ENCODE measurements around the gene PARD3. TPM values are rescaled to one million over a fixed set of nuclear protein-coding genes. Genes with fewer than 3 reads are reported as not detected.

Gene PARD3
- total RNA-seq, 1 donor from 2014 or later, result 0.11 TPM

- ChIA-PET POLR2A (no interaction called here), CTCF (no interaction called here)
- Mint-ChIP-seq H3K4me1 (no peaks in the 10 kb centered on the region), H3K27ac (no peak overlapping the region), H3K9me3 (no peaks in the 10 kb centered on the region), H3K27me3 (no peaks in the 10 kb centered on the region), H3K4me3 (no peak overlapping the region), H3K36me3 (ENCODE audit: low read depth) (no peaks in the 10 kb centered on the region)
- no peak for TF ChIP-seq CTCF (IDR thresholded peaks at IDR 0.05)
- intact Hi-C loops (cut with micrococcal nuclease), result no loop called here
- no peak for ATAC-seq (ENCODE audit: low read depth)
- DNase-seq, result no peak
Observed at GRCh38 chr10:34205452-34205851, 609.6 kb downstream of the PARD3 start.

GRCh38 chr10:34203966-34204630 lies 611.0 kb downstream of the PARD3 start:
- Mint-ChIP-seq H3K36me3 (ENCODE audit: low read depth) (no peaks in the 10 kb centered on the region), H3K4me3 (no peak overlapping the region), H3K27me3 (no peaks in the 10 kb centered on the region), H3K9me3 (no peaks in the 10 kb centered on the region), H3K4me1 (no peaks in the 10 kb centered on the region), H3K27ac (no peak overlapping the region)
- ATAC-seq (ENCODE audit: low read depth) (no peak), DNase-seq (no peak)
- intact Hi-C loops (cut with micrococcal nuclease), result no loop called here
- ChIA-PET POLR2A (no interaction called here), CTCF (no interaction called here)
- no peak for TF ChIP-seq CTCF (IDR thresholded peaks at IDR 0.05)

- CTCF ChIA-PET, result no interaction called here
- intact Hi-C loops (cut with micrococcal nuclease), result no loop called here
- ATAC-seq (ENCODE audit: low read depth), result no peak
Observed at GRCh38 chr10:34200355-34200901, 614.7 kb downstream of the PARD3 start.

GRCh38 chr10:34198953-34199352 lies 616.1 kb downstream of the PARD3 start:
- Mint-ChIP-seq H3K4me1 (no peaks in the 10 kb centered on the region), H3K36me3 (ENCODE audit: low read depth) (no peaks in the 10 kb centered on the region), H3K27ac (no peak overlapping the region), H3K9me3 (no peaks in the 10 kb centered on the region), H3K27me3 (no peaks in the 10 kb centered on the region), H3K4me3 (no peak overlapping the region)
- intact Hi-C loops (cut with micrococcal nuclease), result no loop called here
- ATAC-seq (ENCODE audit: low read depth) (no peak), DNase-seq (no peak)
- ChIA-PET POLR2A (no interaction called here), CTCF (no interaction called here)
- no peak for TF ChIP-seq CTCF (IDR thresholded peaks at IDR 0.05)

More at GRCh38 chr10:34200355-34200901, 614.7 kb downstream of the PARD3 start:
- H3K27me3 Mint-ChIP-seq, result no peaks in the 10 kb centered on the region
- no peak for TF ChIP-seq CTCF (IDR thresholded peaks at IDR 0.05)
- no peaks in the 10 kb centered on the region for H3K9me3 Mint-ChIP-seq
- no peak overlapping the region for H3K27ac Mint-ChIP-seq
- POLR2A ChIA-PET, result no interaction called here
- H3K4me1 Mint-ChIP-seq, result no peaks in the 10 kb centered on the region
- H3K4me3 Mint-ChIP-seq, result no peak overlapping the region
- H3K36me3 Mint-ChIP-seq (ENCODE audit: low read depth), result no peaks in the 10 kb centered on the region
- DNase-seq, result no peak

GRCh38 chr10:34196058-34196433 lies 619.0 kb downstream of the PARD3 start:
- no peak for TF ChIP-seq CTCF (IDR thresholded peaks at IDR 0.05)
- Mint-ChIP-seq H3K9me3 (no peaks in the 10 kb centered on the region), H3K4me3 (no peak overlapping the region), H3K36me3 (ENCODE audit: low read depth) (no peaks in the 10 kb centered on the region), H3K27me3 (no peaks in the 10 kb centered on the region), H3K4me1 (no peaks in the 10 kb centered on the region), H3K27ac (no peak overlapping the region)
- ATAC-seq (ENCODE audit: low read depth) (no peak), DNase-seq (no peak)
- ChIA-PET POLR2A (no interaction called here), CTCF (no interaction called here)
- intact Hi-C loops (cut with micrococcal nuclease), result no loop called here

Measured in activated B cell treated with CpG ODN at 0.5 μM for 24 hours (primary cell).